Activated CD4-positive, alpha-beta T cell treated with anti-CD3 and anti-CD28 coated beads, Interleukin-2, amount 10 ng/mL, durations not matched to agents 7 days and 5 days (primary cell): ENCODE results near the gene AP1G1. TPM values are rescaled to one million over a fixed set of nuclear protein-coding genes. Genes with fewer than 3 reads are reported as not detected.
"Not testable (repeated sequence)": the region's sequence is repeated elsewhere in the genome, so short reads cannot be mapped to it uniquely, and the experiment has no call there.

Experiments used
- CTCF ChIA-PET: fragments of 350-600 bp; sonication (Branson Sonifier 250); formaldehyde crosslinking; loops from one replicate; lab custom pipeline; 2021; ENCODE audit warnings: antibody characterized with exemption; lab: Charles Lee
- POLR2A ChIA-PET: fragments of 350-600 bp; sonication (Branson Sonifier 250); formaldehyde crosslinking; loops from one replicate; lab custom pipeline; 2021; ENCODE audit warnings: antibody characterized with exemption; lab: Charles Lee
- DNase-seq: peaks from one replicate; pipeline ENCODE4 v3.0.0-alpha.2; 2020
- H3K27ac Mint-ChIP-seq: one replicate; pipeline ENCODE4 v1.8.0; 2021; ENCODE audit warnings: mild to moderate bottlenecking, moderate library complexity, mixed read lengths
- H3K27me3 Mint-ChIP-seq: one replicate; pipeline ENCODE4 v1.8.0; 2021; ENCODE audit warnings: mixed read lengths
- H3K36me3 Mint-ChIP-seq: one replicate; pipeline ENCODE4 v1.8.0; 2021; ENCODE audit warnings: low read depth, mixed read lengths
- H3K4me1 Mint-ChIP-seq: one replicate; pipeline ENCODE4 v1.8.0; 2021; ENCODE audit warnings: mixed read lengths
- H3K4me3 Mint-ChIP-seq: one replicate; pipeline ENCODE4 v1.8.0; 2021; ENCODE audit warnings: mild to moderate bottlenecking, moderate library complexity, mixed read lengths
- H3K9me3 Mint-ChIP-seq: one replicate; pipeline ENCODE4 v1.8.0; 2021; ENCODE audit warnings: mixed read lengths
- total RNA-seq, 2 experiments: library from RNA; stranded (reverse); gene quantifications; one replicate each; pipeline ENCODE4 v1.2.3, GENCODE V29; 2021

The AP1G1 gene
- total RNA-seq, 2 experiments from 2014 or later, result 76.4 to 83.4 TPM

DNA sequence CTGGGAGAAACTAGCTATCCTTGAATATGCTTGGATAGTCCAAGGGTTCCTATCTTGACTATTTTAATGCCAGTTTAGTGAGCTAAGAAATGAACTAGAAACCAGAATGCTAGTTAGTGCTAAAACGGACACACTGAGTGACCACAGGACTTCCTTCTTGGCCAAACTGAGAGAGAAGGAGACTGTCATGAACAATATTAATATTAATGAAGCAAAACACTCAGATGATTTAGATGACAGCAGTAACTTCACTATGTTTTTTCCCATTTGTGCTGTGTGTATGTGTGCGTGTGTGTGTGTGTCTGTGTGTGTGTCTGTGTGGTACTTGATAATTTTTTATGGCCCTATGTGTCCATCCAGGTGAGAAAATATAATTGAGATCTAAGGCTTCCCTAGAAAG is 34.9 kb upstream of the AP1G1 start:
- Mint-ChIP-seq H3K36me3 (peaks cover 9% of the 10 kb centered on the region), H3K9me3 (no peaks in the 10 kb centered on the region), H3K4me1 (peaks cover 49% of the 10 kb centered on the region), H3K4me3 (no peak overlapping the region), H3K27ac (peak overlapping the region; percentile 32), H3K27me3 (no peaks in the 10 kb centered on the region)
- ChIA-PET POLR2A (no interaction called here), CTCF (interaction anchor here (0.9 to 1.4 kb wide), 3 partner anchors 9 to 39 kb away, joined by 3 to 4 read pairs (median 3); no protein-coding TSS in a partner anchor)
- DNase-seq, result no peak

DNA sequence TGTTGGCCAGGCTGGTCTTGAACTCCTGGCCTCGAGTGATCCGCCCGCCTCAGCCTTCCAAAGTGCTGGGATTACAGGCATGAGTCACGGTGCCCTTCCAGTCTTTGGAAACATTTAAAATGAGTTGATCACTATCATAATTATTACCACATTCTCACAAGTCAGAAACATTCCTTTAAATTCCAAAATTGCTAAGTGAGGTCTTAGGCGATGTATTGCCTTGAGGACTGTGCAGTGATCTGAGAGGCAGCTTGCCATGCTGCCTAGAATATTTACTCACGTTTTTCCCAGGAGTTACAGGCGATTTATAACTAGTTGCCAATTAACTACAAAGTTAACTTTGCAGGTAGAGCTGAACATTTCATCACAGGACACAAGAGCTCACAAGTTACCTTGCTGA is 31.4 kb upstream of the AP1G1 start:
- Mint-ChIP-seq H3K4me1 (peaks cover 20% of the 10 kb centered on the region), H3K36me3 (no peaks in the 10 kb centered on the region), H3K4me3 (no peak overlapping the region), H3K9me3 (no peaks in the 10 kb centered on the region), H3K27ac (no peak overlapping the region), H3K27me3 (no peaks in the 10 kb centered on the region)
- no peak for DNase-seq
- ChIA-PET POLR2A (no interaction called here), CTCF (interaction anchor here (0.7 to 1.2 kb wide), 3 partner anchors 8 to 65 kb away, joined by 3 read pairs; no protein-coding TSS in a partner anchor)

DNA sequence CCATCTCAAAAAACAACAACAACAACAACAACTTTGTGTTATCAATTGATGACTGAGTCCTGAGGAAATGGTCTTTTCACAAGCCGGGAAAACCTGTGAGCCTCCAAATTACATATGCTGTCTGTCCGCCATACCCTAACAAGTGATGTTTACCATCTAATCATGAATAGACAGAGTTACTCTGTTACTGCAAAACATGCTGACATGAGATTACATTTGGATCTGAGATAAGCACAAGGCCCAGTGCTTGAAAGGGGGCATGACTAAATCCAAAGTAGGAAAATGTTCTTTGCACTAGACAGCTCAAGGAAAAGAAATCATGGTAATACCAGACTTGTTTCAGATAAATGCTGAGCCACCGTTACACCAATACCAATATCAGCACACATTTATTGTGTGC is 28.5 kb upstream of the AP1G1 start:
- Mint-ChIP-seq H3K36me3 (no peaks in the 10 kb centered on the region), H3K4me1 (peaks cover 9% of the 10 kb centered on the region), H3K27me3 (no peaks in the 10 kb centered on the region), H3K9me3 (no peaks in the 10 kb centered on the region), H3K4me3 (no peak overlapping the region), H3K27ac (no peak overlapping the region)
- DNase-seq, result no peak
- ChIA-PET POLR2A (no interaction called here), CTCF (no interaction called here)

DNA sequence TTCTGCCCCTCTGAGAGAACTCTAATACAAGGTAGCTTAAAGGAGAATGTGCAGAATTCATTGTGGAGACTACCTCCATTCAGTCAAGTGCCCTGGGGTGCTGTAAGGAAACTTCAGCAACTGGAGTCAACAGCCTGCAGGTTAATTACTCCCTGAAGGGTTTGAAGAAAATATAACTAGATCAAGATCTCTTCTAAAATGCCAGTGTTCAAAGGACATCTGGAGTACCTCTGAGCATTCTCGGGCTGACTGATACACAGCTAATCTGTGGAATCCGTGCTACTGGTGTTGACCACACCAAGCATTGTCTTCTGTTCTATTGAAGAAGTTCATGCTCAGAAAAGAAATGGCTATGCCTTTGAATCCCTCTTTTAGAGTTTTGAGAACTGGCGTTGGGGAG is 25.7 kb upstream of the AP1G1 start:
- H3K4me3 Mint-ChIP-seq, result no peak overlapping the region
- no peaks in the 10 kb centered on the region for H3K27me3 Mint-ChIP-seq
- CTCF ChIA-PET, result interaction anchor here (0.5 to 1.2 kb wide), 3 partner anchors 9 to 178 kb away, joined by 3 read pairs; no protein-coding TSS in a partner anchor
- POLR2A ChIA-PET, result no interaction called here
- no peaks in the 10 kb centered on the region for H3K9me3 Mint-ChIP-seq
- DNase-seq, result no peak
- H3K27ac Mint-ChIP-seq, result no peak overlapping the region
- H3K36me3 Mint-ChIP-seq, result no peaks in the 10 kb centered on the region
- H3K4me1 Mint-ChIP-seq, result peaks cover 5% of the 10 kb centered on the region

DNA sequence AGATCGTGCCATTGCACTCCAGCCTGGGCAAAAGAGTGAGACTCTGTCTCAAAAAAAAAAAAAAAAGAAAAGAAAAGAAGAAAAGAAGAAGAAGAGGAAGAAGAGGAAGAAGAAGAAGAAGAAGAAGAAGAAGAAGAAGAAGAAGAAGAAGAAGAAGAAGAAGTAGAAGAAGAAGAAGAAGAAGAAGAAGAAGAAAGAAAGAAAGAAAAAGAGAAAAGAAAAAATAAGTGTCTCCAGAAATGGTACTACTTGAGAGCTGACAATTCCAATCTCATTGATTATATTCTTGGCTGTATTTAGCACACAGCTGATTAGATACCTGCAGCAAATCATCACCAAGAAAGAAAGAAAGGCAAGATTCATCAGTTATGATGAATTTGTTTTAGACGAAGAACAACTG is 23.5 kb upstream of the AP1G1 start:
- H3K36me3 Mint-ChIP-seq, H3K27ac Mint-ChIP-seq, H3K4me3 Mint-ChIP-seq, H3K27me3 Mint-ChIP-seq, H3K4me1 Mint-ChIP-seq, POLR2A ChIA-PET, DNase-seq, H3K9me3 Mint-ChIP-seq: not testable (repeated sequence)
- CTCF ChIA-PET, result interaction anchor here (1.4 kb wide), 1 partner anchor 8 kb away, joined by 3 read pairs; no protein-coding TSS in a partner anchor

DNA sequence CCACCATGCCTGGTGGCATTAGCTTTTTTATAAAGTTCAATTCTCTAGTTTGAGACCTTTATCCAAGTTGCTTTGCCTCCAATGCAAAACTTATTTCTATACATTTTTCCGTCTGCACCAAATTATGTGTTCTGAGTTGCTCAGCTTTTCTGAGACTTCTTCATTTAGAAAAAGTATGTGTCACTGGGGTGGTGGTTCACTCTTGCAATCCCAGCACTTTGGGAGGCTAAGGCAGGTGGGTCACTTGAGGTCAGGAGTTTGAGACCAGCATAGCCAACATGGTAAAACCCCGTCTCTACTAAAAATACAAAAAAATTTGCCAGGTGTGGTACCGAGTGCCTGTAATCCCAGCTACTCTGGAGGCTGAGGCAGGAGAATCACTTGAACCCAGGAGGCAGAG is 23.1 kb upstream of the AP1G1 start:
- H3K4me3 Mint-ChIP-seq, H3K27me3 Mint-ChIP-seq, DNase-seq, H3K36me3 Mint-ChIP-seq, POLR2A ChIA-PET, H3K4me1 Mint-ChIP-seq, H3K9me3 Mint-ChIP-seq, H3K27ac Mint-ChIP-seq: not testable (repeated sequence)
- CTCF ChIA-PET, result interaction anchor here (1.4 kb wide), 1 partner anchor 9 kb away, joined by 3 read pairs; no protein-coding TSS in a partner anchor

DNA sequence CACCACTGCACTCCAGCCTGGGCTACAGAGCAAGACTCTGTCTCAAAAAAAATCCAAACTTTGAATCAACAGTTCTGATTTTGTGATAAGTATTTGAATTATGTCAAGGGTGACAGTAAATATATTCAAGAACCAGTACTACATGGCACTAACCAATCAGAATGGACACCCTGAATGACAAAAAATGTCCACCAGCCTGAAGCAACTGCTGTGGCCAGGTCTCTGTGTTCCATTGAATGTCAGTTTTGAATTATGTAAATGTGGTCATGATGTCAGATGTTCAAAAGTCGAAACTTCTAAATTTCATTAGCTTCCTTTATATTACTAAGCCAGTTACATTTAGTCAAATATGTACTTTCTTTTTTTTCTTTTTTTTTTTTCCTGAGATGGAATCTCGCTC is 21.7 kb upstream of the AP1G1 start:
- Mint-ChIP-seq H3K4me1 (peaks cover 9% of the 10 kb centered on the region), H3K36me3 (peaks cover 5% of the 10 kb centered on the region), H3K9me3 (peaks cover 4% of the 10 kb centered on the region), H3K27ac (no peak overlapping the region), H3K27me3 (no peaks in the 10 kb centered on the region), H3K4me3 (no peak overlapping the region)
- ChIA-PET POLR2A (no interaction called here), CTCF (interaction anchor here (0.5 to 1.4 kb wide), 5 partner anchors 14 to 64 kb away, joined by 3 to 5 read pairs (median 4); no protein-coding TSS in a partner anchor)
- DNase-seq, result no peak

DNA sequence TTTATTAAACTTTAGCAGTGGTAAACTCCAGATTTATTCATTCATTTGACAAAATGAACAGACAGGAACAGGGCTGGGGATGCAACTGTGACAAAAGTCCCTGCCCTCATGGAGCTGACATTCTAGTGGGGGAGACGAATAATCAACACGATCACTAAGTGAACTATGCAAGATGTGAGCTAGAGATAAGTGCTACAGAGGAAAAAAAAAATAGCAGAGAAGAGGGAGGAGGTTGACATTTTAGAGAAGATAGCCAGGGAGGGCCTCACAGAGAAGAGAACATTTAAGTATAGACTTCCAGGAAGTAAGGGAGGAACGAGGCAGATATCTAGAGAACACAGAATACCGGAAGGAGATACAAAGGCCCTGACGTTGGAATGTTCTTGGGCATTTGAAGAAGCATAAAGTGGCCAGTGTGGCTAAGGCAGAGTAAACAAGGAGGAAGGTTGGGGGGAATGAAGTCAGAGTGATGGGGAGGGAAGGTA is 17.9 kb upstream of the AP1G1 start:
- DNase-seq, result no peak
- Mint-ChIP-seq H3K27me3 (no peaks in the 10 kb centered on the region), H3K27ac (no peak overlapping the region), H3K4me1 (peaks cover 4% of the 10 kb centered on the region), H3K36me3 (peaks cover 5% of the 10 kb centered on the region), H3K9me3 (peaks cover 4% of the 10 kb centered on the region), H3K4me3 (no peak overlapping the region)
- ChIA-PET CTCF (interaction anchor here (0.6 to 1.2 kb wide), 2 partner anchors 9 to 16 kb away, joined by 3 to 4 read pairs; no protein-coding TSS in a partner anchor), POLR2A (no interaction called here)

DNA sequence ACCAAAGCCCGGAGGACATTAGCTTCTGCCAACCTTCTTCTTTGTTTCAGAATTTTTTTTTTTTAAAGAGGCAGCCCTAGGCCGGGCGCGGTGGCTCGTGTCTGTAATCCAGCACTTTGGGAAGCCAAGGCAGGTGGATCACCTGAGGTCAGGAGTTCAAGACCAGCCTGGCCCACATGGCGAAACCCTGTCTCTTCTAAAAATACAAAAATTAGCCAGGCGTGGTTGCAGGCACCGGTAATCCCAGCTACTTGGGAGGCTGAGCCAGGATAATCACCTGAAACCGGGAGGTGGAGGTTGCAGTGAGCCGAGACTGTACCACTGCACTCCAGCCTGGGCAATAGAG is 8.5 kb upstream of the AP1G1 start:
- CTCF ChIA-PET, result interaction anchor here (1.0 to 1.9 kb wide), 2 partner anchors 17 to 66 kb away, joined by 3 to 8 read pairs; partner anchors contain the start of gene ZNF821
- Mint-ChIP-seq H3K27ac (peak overlapping the region; percentile 36), H3K4me1 (peaks cover 12% of the 10 kb centered on the region)
- DNase-seq, H3K4me3 Mint-ChIP-seq, POLR2A ChIA-PET, H3K9me3 Mint-ChIP-seq, H3K27me3 Mint-ChIP-seq, H3K36me3 Mint-ChIP-seq: not testable (repeated sequence)

DNA sequence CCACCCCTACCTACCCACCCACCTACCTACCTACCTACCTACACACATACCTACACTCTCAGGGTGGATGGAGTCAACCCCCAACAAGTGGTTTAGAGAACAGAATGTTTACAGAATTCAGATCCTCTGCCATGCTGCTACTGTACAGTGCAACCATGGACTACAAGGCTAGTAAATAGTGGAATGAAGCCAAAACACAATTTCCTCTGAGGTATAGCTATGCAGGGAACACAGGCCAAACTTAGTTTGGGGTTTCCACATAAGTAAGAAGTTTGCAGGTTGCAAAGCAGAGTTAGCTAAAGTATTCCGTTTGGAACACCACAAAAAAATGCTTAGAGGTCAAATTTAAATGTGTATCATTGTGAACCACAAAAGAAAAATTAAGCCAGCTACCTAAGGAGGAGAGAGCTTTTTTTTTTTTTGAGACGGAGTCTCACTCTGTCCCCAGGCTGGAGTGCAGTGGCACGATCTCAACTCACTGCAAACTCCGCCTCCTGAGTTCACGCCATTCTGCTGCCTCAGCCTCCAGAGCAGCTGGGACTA is 2.7 kb upstream of the AP1G1 start:
- Mint-ChIP-seq H3K27ac (no peak overlapping the region), H3K27me3 (no peaks in the 10 kb centered on the region), H3K4me1 (peaks cover 29% of the 10 kb centered on the region), H3K9me3 (no peaks in the 10 kb centered on the region), H3K36me3 (peaks cover 8% of the 10 kb centered on the region), H3K4me3 (no peak overlapping the region)
- ChIA-PET CTCF (interaction anchor here (0.5 to 1.2 kb wide), 2 partner anchors 10 to 82 kb away, joined by 3 read pairs; no protein-coding TSS in a partner anchor), POLR2A (no interaction called here)
- no peak for DNase-seq

DNA sequence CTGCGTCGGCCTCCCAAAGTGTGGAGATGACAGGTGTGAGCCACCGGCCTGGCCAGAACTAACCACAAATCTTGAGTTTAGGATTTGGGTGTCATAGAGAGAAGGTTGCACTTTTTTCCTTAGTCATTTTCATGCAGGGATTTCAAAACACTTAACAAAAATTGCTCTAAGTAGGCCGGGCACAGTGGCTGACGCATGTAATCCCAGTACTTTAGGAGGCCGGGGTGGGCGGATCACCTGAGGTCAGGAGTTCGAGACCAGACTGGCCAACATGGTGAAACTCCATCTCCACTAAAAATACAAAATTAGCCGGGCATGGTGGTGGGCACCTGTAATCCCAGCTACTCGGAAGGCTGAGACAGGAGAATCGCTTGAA is 1.5 kb upstream of the AP1G1 start:
- H3K27ac Mint-ChIP-seq, result peak overlapping the region; percentile 100
- POLR2A ChIA-PET, H3K9me3 Mint-ChIP-seq, H3K27me3 Mint-ChIP-seq, DNase-seq, H3K36me3 Mint-ChIP-seq: not testable (repeated sequence)
- CTCF ChIA-PET, result interaction anchor here (0.6 kb wide), 1 partner anchor 93 kb away, joined by 3 read pairs; no protein-coding TSS in a partner anchor
- peaks cover 32% of the 10 kb centered on the region for H3K4me1 Mint-ChIP-seq
- peak overlapping the region; percentile 22 for H3K4me3 Mint-ChIP-seq

DNA sequence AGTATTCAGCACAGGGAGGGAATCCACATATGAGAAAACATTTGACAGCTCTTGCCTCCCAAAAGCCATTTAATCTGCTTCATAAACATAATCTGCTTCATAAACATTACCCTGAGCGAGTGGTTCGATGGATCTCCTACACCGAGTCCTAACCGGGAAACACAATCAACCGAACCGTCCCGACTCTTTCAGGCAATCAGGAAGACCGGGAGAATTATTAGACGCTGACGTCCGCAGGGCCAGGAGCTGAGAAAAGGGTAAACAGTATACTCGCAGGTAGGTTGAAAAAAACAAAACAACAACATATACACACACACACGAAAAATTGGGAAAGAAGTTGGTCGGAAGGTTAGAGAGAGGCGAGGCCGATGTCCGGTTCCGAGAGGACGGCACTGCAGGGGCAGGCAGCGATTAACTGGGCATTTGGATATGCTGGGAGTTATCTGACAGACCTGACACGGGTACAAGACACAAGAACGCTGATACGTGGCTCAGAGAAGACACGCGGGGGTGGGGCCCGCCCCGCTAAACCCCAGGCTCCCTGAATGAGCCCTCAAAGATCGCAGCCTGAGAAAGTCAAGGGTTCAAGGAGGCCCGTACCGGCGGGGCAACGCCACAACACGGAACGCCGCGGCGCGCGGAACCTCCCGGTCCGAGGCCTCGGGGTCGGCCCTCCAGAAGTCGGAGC is 585 bp downstream of the AP1G1 start:
- no peaks in the 10 kb centered on the region for H3K27me3 Mint-ChIP-seq
- no peaks in the 10 kb centered on the region for H3K9me3 Mint-ChIP-seq
- H3K4me1 Mint-ChIP-seq, result peaks cover 35% of the 10 kb centered on the region
- peak overlapping the region; percentile 100 for H3K27ac Mint-ChIP-seq
- ChIA-PET CTCF (interaction anchor here (0.6 to 1.5 kb wide), 6 partner anchors 13 to 1281 kb away, joined by 3 to 4 read pairs (median 3); partner anchors contain the start of gene ZNF821), POLR2A (no interaction called here)
- H3K36me3 Mint-ChIP-seq, result peaks cover 14% of the 10 kb centered on the region
- H3K4me3 Mint-ChIP-seq, result peak overlapping the region; percentile 95
- DNase-seq, result no peak

DNA sequence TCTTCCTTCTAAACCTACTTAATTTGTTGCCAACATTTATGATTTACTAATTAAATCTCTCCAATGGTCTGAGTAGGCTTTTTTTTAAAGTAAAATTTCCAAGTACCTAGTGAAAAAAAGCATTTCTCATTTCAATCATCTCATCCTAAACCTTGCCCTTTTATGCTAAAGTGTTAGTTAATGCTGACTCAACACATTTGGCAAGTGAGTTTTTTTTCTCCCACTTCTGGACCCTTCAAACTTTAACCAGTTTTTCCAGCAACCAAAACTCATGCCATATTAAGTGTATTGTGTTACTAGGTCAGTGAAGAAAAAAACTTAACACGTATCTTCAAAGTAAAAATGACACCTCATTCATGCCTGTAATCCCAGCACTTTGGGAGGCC is 5.3 kb downstream of the AP1G1 start:
- Mint-ChIP-seq H3K4me1 (peaks cover 23% of the 10 kb centered on the region), H3K27ac (no peak overlapping the region), H3K27me3 (no peaks in the 10 kb centered on the region), H3K36me3 (peaks cover 27% of the 10 kb centered on the region), H3K9me3 (no peaks in the 10 kb centered on the region), H3K4me3 (no peak overlapping the region)
- DNase-seq, result no peak
- POLR2A ChIA-PET, result no interaction called here
- CTCF ChIA-PET, result interaction anchor here (0.7 to 1.1 kb wide), 2 partner anchors 14 to 225 kb away, joined by 3 read pairs; no protein-coding TSS in a partner anchor
